RWPE1 (cell line): Measurements from ENCODE around the gene TNFRSF13B.
"Not testable (repeated sequence)": the region's sequence is repeated elsewhere in the genome, so short reads cannot be mapped to it uniquely, and the experiment has no call there.

Experiments used
- CTCF ChIA-PET: fragments of 350-600 bp; sonication (Branson Sonifier 250); formaldehyde crosslinking; extraction: SDS; loops from one replicate; lab custom pipeline; 2021; lab: Yijun Ruan, JAX
- POLR2A ChIA-PET: fragments of 400-600 bp; formaldehyde crosslinking; extraction: SDS; loops from one replicate; lab custom pipeline; 2020; ENCODE audit warnings: antibody characterized with exemption; ENCODE audit not compliant: low non-redundant PET; lab: Yijun Ruan, JAX
- DNase-seq: peaks from one replicate; pipeline ENCODE4 v3.0.0; 2012; ENCODE audit warnings: low spot score
- H3K27ac ChIP-seq: fragments of 450-650 bp; 2 replicates; pipeline ENCODE4 v1.5.1; 2017
- TF ChIP-seq, protein P1 (sequence below): fragments of 450-650 bp; conservative IDR thresholded peaks from 2 replicates; pipeline ENCODE4 v1.5.1; 2017; ENCODE audit warnings: low read depth, mild to moderate bottlenecking

The TNFRSF13B gene

DNA sequence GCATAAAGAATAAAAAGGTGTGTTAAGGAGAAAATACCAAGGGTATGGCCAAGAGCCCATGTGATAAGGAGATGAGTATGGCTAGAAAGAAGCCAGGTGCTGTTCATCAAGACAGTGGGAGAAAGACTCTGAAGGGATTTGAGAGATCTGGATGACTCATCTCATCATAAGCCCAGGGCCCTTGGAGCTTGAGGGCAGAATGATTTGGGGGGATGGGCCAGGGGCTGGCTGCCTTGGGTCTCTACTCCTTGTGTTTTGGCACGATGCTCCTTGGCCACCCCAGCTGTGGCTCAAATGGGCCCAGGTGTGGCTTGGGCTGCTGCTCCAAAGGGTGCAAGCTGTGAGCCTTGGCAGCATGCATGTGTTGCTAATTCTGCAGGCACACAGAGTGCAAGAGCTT is 14.5 kb upstream of the TNFRSF13B start:
- ChIA-PET CTCF (interaction anchor here (0.6 kb wide), 1 partner anchor 17 kb away, joined by 4 read pairs; no protein-coding TSS in a partner anchor), POLR2A (no interaction called here)
- H3K27ac ChIP-seq: no peak overlapping the region
- DNase-seq: peak; percentile 26
- TF ChIP-seq, protein P1, sequence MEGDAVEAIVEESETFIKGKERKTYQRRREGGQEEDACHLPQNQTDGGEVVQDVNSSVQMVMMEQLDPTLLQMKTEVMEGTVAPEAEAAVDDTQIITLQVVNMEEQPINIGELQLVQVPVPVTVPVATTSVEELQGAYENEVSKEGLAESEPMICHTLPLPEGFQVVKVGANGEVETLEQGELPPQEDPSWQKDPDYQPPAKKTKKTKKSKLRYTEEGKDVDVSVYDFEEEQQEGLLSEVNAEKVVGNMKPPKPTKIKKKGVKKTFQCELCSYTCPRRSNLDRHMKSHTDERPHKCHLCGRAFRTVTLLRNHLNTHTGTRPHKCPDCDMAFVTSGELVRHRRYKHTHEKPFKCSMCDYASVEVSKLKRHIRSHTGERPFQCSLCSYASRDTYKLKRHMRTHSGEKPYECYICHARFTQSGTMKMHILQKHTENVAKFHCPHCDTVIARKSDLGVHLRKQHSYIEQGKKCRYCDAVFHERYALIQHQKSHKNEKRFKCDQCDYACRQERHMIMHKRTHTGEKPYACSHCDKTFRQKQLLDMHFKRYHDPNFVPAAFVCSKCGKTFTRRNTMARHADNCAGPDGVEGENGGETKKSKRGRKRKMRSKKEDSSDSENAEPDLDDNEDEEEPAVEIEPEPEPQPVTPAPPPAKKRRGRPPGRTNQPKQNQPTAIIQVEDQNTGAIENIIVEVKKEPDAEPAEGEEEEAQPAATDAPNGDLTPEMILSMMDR: no peak

DNA sequence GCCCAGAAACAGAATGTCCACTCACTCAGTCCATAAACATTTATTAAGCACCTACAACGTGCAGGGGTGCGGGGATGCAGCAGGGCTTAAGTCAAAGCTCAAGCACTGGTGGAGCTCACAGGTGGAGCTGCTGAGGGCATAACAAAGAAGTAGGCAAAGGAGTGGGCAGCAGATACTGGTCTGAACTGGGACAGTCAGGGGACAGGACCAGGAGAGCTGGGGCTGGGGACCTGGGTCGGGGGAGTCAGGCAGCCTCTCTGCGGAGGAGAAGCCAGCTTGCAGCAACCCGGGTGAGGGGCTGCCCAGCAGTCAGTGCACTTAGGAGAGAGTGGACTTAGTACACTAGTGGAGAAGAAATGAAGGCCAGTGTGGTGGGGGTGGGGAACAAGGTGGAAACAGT is 10.0 kb upstream of the TNFRSF13B start:
- no peak overlapping the region for H3K27ac ChIP-seq
- no peak for DNase-seq
- ChIA-PET POLR2A (no interaction called here), CTCF (interaction anchor here (0.6 to 1.2 kb wide), 2 partner anchors 10 to 273 kb away, joined by 3 to 7 read pairs; no protein-coding TSS in a partner anchor)
- TF ChIP-seq, protein P1: no peak

DNA sequence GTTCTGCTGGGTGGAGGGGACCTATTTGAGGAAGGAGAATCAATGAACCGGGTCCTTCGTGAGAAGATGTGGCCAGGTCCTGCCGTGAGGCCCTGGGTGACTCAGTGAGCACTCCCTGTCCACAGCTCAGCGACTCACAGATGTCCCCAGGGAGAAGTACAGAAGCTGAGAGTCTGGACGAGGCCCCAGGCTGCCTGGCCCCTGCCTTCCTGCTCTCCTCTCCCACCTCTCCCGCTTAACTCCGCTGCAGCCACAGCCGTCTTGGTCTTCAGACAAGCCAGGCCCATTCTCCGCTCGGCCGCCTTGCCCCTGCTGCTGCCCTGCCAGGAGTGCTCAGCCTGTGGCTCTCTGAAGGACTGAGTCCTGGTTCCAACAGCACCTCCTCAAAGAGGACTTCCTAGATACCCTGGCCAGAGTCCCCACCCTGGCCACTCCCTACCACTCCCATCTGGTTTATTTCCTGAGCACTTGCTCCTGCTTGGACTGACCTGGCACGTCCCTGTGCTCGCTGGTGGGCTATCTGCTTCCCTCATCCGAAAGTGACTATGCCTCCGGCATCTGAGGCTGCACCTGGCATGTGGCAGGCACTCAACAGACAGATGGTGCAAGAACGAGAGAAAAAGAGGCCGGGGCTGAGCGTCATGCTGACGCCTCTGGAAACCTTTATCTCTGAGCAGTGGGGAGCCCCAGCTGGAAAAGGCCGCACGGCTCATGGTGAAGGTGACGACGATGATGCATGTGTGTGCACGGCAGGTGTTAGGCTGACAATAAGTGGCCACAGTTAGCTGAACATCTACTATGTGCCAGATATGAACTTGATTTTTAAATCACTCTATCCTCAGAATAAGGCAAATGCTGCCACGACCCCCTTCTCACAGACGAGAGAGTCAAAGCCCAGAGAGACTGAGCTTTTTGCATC is 9.2 kb upstream of the TNFRSF13B start:
- DNase-seq: no peak
- TF ChIP-seq, protein P1: no peak
- no peak overlapping the region for H3K27ac ChIP-seq
- ChIA-PET CTCF (interaction anchor here (0.6 to 1.3 kb wide), 2 partner anchors 11 to 605 kb away, joined by 3 to 4 read pairs; no protein-coding TSS in a partner anchor), POLR2A (no interaction called here)

DNA sequence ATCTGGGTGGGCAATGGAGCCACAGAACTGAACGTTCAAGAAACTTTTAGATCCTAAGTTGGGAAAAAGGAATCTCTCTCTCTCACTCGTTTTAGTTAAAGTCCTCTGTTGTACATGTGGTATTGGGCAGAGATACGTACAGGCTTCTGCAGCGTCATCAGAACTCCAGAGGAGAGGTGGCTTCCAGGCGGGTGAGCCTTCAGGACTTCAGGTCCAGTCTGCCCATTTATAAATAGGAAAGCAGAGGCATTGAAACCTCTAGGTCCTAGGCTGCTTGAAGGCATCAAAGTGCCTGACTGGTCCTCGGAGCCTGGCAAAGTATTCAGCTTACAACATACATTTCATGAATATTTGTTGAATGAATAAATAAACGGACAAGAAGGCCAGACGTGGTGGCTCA is 8.1 kb upstream of the TNFRSF13B start:
- TF ChIP-seq, protein P1: no peak
- no peak for DNase-seq
- no peak overlapping the region for H3K27ac ChIP-seq
- POLR2A ChIA-PET: no interaction called here
- CTCF ChIA-PET: interaction anchor here (1.3 kb wide), 1 partner anchor 12 kb away, joined by 3 read pairs; no protein-coding TSS in a partner anchor

DNA sequence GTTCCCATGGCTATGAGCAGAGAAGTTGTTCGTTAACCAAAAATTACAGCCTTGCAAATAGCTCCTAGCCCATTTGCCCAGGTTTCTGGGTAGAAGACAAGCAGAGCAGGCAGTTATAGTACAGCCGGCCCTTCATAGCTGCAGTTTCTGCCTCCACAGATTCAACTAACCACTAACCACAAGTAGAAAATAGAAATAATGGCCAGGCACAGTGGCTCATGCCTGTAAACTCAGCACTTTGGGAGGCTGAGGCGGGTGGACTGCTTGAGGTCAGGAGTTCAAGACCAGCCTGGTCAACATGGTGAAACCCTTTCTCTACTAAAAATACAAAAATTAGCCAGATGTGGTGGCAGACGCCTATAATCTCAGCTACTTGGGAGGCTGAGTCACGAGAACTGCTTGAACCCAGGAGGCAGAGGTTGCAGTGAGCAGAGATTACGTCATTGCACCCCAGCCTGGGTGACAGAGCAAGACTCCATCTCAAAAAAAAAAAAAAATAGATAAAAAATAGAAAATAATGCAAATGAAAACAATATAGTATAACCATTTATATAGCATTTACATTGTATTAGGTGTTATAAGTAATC is 7.4 kb upstream of the TNFRSF13B start:
- DNase-seq, POLR2A ChIA-PET, H3K27ac ChIP-seq: not testable (repeated sequence)
- CTCF ChIA-PET: interaction anchor here (1.3 kb wide), 1 partner anchor 12 kb away, joined by 3 read pairs; no protein-coding TSS in a partner anchor

DNA sequence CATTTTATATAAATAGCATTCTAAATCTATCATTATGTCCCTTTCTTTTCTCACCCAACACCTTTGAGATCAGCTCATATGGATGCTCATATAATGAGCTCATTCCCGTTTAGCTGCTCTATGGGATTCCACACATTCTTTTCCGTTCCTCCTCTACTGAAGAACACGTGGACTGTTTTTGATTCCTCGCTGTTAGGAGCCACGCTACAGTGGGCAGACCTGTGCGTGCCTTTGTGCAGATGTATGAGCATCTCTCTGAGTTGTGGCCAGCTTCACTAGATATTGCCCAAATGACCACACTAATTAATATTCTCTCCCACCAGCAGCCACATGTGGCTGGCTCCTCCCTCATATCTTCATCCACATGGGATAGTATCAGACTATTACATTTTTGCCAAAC is 6.0 kb upstream of the TNFRSF13B start:
- TF ChIP-seq, protein P1: no peak
- ChIA-PET CTCF (no interaction called here), POLR2A (no interaction called here)
- H3K27ac ChIP-seq: no peak overlapping the region
- no peak for DNase-seq
